HG02763 (cell line): ENCODE data around the gene AGAP2.

Experiments used
- ATAC-seq: cut with Tn5 transposase; IDR thresholded peaks from one replicate; pipeline ENCODE4 v1.9.1; 2021; ENCODE audit warnings: mild to moderate bottlenecking, moderate library complexity; ENCODE audit not compliant: unreplicated experiment

The AGAP2 gene

GRCh38 chr12:57754411-57755193, 16.1 kb upstream of the AGAP2 start, which contains the start of gene MARCHF9:
MARCHF9 (plus strand) TSS chr12:57755103; CDS start chr12:57755529, 426 bp downstream.
- ATAC-seq, result peak; percentile 31

GRCh38 chr12:57753756-57754337, 15.3 kb upstream of the AGAP2 start:
- no peak for ATAC-seq

GRCh38 chr12:57752668-57753000, 14.1 kb upstream of the AGAP2 start:
- no peak for ATAC-seq

GRCh38 chr12:57751788-57752667, 13.5 kb upstream of the AGAP2 start, which contains the start of gene CDK4:
CDK4 (minus strand) TSS chr12:57752310; CDS start chr12:57751717, 593 bp downstream.
- peak; percentile 78 for ATAC-seq

GRCh38 chr12:57751432-57751787, 12.9 kb upstream of the AGAP2 start:
- no peak for ATAC-seq

GRCh38 chr12:57750561-57751431, 12.3 kb upstream of the AGAP2 start:
- ATAC-seq, result no peak

GRCh38 chr12:57749061-57749460, 10.5 kb upstream of the AGAP2 start:
- ATAC-seq, result no peak

GRCh38 chr12:57746025-57746424, 7.5 kb upstream of the AGAP2 start:
- ATAC-seq, result no peak

- no peak for ATAC-seq
Observed at GRCh38 chr12:57745485-57745881, 6.9 kb upstream of the AGAP2 start.

- ATAC-seq, result peak; percentile 83
Observed at GRCh38 chr12:57744777-57745484, 6.4 kb upstream of the AGAP2 start, which contains the start of gene TSPAN31. TSPAN31 (plus strand) TSS chr12:57745039; CDS start chr12:57745155, 116 bp downstream.

- ATAC-seq, result peak; percentile 30
Observed at GRCh38 chr12:57744194-57744776, 5.7 kb upstream of the AGAP2 start.

- no peak for ATAC-seq
Observed at GRCh38 chr12:57743769-57744168, 5.2 kb upstream of the AGAP2 start.

GRCh38 chr12:57741844-57742738, 3.5 kb upstream of the AGAP2 start:
- ATAC-seq, result peak; percentile 50

GRCh38 chr12:57741413-57741789, 2.9 kb upstream of the AGAP2 start:
- no peak for ATAC-seq

- ATAC-seq, result peak; percentile 37
Observed at GRCh38 chr12:57740656-57741412, 2.3 kb upstream of the AGAP2 start.

GRCh38 chr12:57739914-57740538, 1.5 kb upstream of the AGAP2 start:
- no peak for ATAC-seq

- no peak for ATAC-seq
Observed at GRCh38 chr12:57739387-57739786, 845 bp upstream of the AGAP2 start.
